Esophagus mucosa (tissue), 1 donor: ENCODE results near the gene GMPR. TPM values are rescaled to one million over a fixed set of nuclear protein-coding genes. Genes with fewer than 3 reads are reported as not detected.

ENCODE experiments used
- ATAC-seq: fragments of 200-7000 bp; cut with Tn5 transposase; one replicate; pipeline ENCODE4 v1.9.1; 2020
- total RNA-seq: library from RNA; stranded (reverse); gene quantifications from one replicate; pipeline ENCODE4 v1.2.4, GENCODE V29; 2023
- donor health status: DM: yes; HTN: yes; CAD: no.

The GMPR gene
- 0.80 TPM for total RNA-seq

GRCh38 chr6:16238057-16238962 is at the start of gene GMPR:
TSS of gene GMPR (plus strand) at chr6:16238587. CDS start at chr6:16238694, 107 bp downstream.
- ATAC-seq: peak; percentile 62

- no peak for ATAC-seq
Observed at GRCh38 chr6:16190214-16190613, 48.2 kb upstream of the GMPR start.

- no peak for ATAC-seq
Observed at GRCh38 chr6:16196260-16196983, 42.0 kb upstream of the GMPR start.

- no peak for ATAC-seq
Observed at GRCh38 chr6:16196984-16197546, 41.3 kb upstream of the GMPR start.

- no peak for ATAC-seq
Observed at GRCh38 chr6:16198061-16198705, 40.2 kb upstream of the GMPR start.

GRCh38 chr6:16199804-16200203 is 38.6 kb upstream of the GMPR start:
- no peak for ATAC-seq

- no peak for ATAC-seq
Observed at GRCh38 chr6:16200321-16200883, 38.0 kb upstream of the GMPR start.

GRCh38 chr6:16201706-16202105 is 36.7 kb upstream of the GMPR start:
- no peak for ATAC-seq

GRCh38 chr6:16204653-16205376 is 33.6 kb upstream of the GMPR start:
- no peak for ATAC-seq

GRCh38 chr6:16205377-16206144 is 32.8 kb upstream of the GMPR start:
- peak; percentile 55 for ATAC-seq

- ATAC-seq: peak; percentile 88
Observed at GRCh38 chr6:16206595-16207037, 31.8 kb upstream of the GMPR start.

GRCh38 chr6:16208989-16209388 is 29.4 kb upstream of the GMPR start:
- ATAC-seq: no peak

GRCh38 chr6:16209539-16209938 is 28.8 kb upstream of the GMPR start:
- no peak for ATAC-seq

- ATAC-seq: no peak
Observed at GRCh38 chr6:16212276-16212675, 26.1 kb upstream of the GMPR start.

GRCh38 chr6:16216501-16217155 is 21.8 kb upstream of the GMPR start:
- no peak for ATAC-seq

GRCh38 chr6:16217156-16217721 is 21.1 kb upstream of the GMPR start:
- ATAC-seq: no peak

GRCh38 chr6:16222826-16223225 is 15.6 kb upstream of the GMPR start:
- no peak for ATAC-seq

- no peak for ATAC-seq
Observed at GRCh38 chr6:16223362-16223761, 15.0 kb upstream of the GMPR start.

GRCh38 chr6:16224409-16224808 is 14.0 kb upstream of the GMPR start:
- ATAC-seq: no peak
